Ovary (tissue), 9 donors: Measurements from ENCODE around the gene KCNAB1. TPM values are rescaled to one million over a fixed set of nuclear protein-coding genes. Genes with fewer than 3 reads are reported as not detected.
"Not testable (repeated sequence)": the region's sequence is repeated elsewhere in the genome, so short reads cannot be mapped to it uniquely, and the experiment has no call there.

Source experiments
- DNase-seq, 5 donors: peaks; one replicate each; pipeline ENCODE4 v3.0.0-alpha.2; 2019 to 2020
- H3K27ac ChIP-seq, 2 donors: fragments of 200-600 bp; one replicate each; pipeline versions ENCODE4 v1.5.1 to v1.8.0; 2019 to 2022
- H3K27me3 ChIP-seq: fragments of 200-600 bp; one replicate; pipeline ENCODE4 v1.8.0; 2022
- H3K36me3 ChIP-seq: fragments of 200-600 bp; sonication (generic); one replicate; pipeline ENCODE4 v1.5.1; 2019
- H3K4me1 ChIP-seq: one replicate; pipeline ENCODE4 v1.8.1; 2013; ENCODE audit warnings: mild to moderate bottlenecking, moderate library complexity; ENCODE audit not compliant: insufficient read depth
- H3K4me3 ChIP-seq: fragments of 200-600 bp; sonication (generic); one replicate; pipeline ENCODE4 v1.5.1; 2017
- H3K9me3 ChIP-seq, 2 donors: fragments of 200-600 bp in 1 of 2; sonication (generic) in 1 of 2; one replicate each; pipeline versions ENCODE4 v1.5.1 to v1.8.1; 2013 to 2019; ENCODE audit warnings: mild to moderate bottlenecking in 1 of 2, moderate library complexity in 1 of 2
- EP300 ChIP-seq: sonication (generic); formaldehyde crosslinking; IDR thresholded peaks from one replicate; pipeline ENCODE4 v1.6.1; 2017; ENCODE audit warnings: antibody characterized with exemption
- POLR2A ChIP-seq: fragments of 450-650 bp; IDR thresholded peaks from one replicate; pipeline ENCODE4 v1.6.1; 2017; ENCODE audit warnings: antibody characterized with exemption, mild to moderate bottlenecking, moderate library complexity
- WGBS, 3 donors: extraction: QIAGEN DNeasy Blood & Tissue Kit in 1 of 3; methylation state at CpG; one replicate each; pipeline versions ENCODE4 v1.1.5 to v1.1.7; 2013 to 2017; 5-methylcytosine and 5-hydroxymethylcytosine counted together
- intact Hi-C, 4 donors: fragments of 100-400 bp; cut with DNase I; formaldehyde crosslinking; loops; one replicate each; pipeline versions ENCODE4 v1.11.0 to v1.15.1; 2022 to 2023
- polyA plus RNA-seq, 2 donors: library from polyadenylated mRNA; stranded (reverse); fragments of 200-250 nt in 1 of 2; fragments of 350-450 nt in 1 of 2; fragmentation: Illumina TruSeq in 1 of 2; extraction: RNeasy Lipid Tissue Mini Kit (QIAGEN cat#74804) in 1 of 2; gene quantifications; one replicate each; pipeline ENCODE4 v1.2.3, GENCODE V29; 2013 to 2014
- total RNA-seq, 7 donors: library from RNA; depleted of rRNA in 2 of 7; stranded (reverse); fragments of >200 nt in 2 of 7; fragmentation: NEBNext Ultra II Directional in 3 of 7; extraction: Animal tissue kit (Norgen Biotek cat#: 25700) in 3 of 7; gene quantifications; one replicate each; pipeline versions ENCODE4 v1.1.0 to v1.2.4, GENCODE V29; 2016 to 2023
- TF ChIP-seq, protein P1 (sequence below), 3 donors: fragments of 450-650 bp in 2 of 3; fragments of 200-600 bp in 1 of 3; IDR thresholded peaks; one replicate each; pipeline versions ENCODE4 v1.5.1 to v1.8.0; 2016 to 2022; ENCODE audit warnings: antibody characterized with exemption in 3 of 3, mild to moderate bottlenecking in 1 of 3
- donor health status: DM: no; HTN: no; CAD: no; lungs with moderate emphysema.
- donor health status: DM: no; HTN: no; CAD: no.
- donor health status: Bipolar disorder and iron deficiency.
- donor health status: DM: yes; HTN: yes; CAD: no.
- donor health status: DM: no; HTN: no; CAD: no.
- donor health status: DM: yes; HTN: yes; CAD: no.

KCNAB1 gene
- total and polyA plus RNA-seq, 9 donors: 0.60 to 8.0 (median 2.4) TPM

DNA sequence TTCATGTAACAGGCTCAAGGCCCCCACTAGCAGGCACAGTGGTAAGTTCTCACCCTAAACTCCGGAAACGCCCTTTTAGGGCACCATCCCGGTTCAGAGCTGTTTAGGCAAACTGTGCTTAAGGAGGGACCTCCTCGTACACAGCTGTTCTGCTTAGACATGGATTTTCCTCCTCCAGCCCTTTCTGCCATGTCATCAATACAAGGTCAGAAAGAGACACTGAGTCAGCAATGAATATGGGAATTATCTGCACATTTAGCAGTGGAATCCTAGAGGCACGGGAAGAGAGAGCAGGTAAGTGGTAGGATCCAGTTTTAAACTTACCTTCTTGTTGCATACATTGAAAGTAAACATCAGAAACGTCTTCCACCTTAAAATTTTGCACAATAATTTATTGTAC lies 107.3 kb downstream of the KCNAB1 start:
- H3K27me3 ChIP-seq: no peaks in the 10 kb centered on the region
- 73 to 76% (median 75%) methylated on average over 6 of the region's 6 CpGs for WGBS, 3 donors
- intact Hi-C loops: no loop called here

DNA sequence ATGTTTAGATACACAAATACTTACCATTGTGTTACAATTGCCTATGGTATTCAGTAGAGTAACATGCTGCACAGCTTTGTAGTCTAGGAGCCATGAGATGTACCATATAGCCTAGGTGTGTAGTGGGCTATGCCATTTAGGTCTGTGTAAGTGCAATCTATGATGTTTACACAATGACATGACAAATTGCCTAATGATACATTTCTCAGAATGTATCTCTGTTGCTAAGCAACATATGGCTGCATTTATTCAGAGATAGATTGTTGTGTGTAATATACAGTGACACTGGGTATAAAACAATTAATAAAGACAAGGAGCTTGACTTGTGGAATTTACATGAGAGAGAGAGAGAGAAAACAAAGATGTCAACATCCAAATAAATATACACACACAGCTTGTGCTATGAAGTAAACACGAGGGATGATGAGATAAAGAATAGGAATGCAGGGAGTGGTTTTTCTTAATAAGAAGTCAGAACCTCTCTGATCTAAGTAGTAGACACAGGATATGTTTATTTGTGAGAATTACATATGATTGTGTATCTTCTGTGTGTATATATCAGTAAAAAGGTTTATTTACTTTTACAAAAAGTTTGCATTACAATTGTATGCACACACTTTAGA lies 110.0 kb downstream of the KCNAB1 start:
- Histone ChIP-seq H3K9me3 (no peaks in the 10 kb centered on the region), H3K4me1 (no peaks in the 10 kb centered on the region), H3K27me3 (no peaks in the 10 kb centered on the region), H3K27ac (no peak overlapping the region), H3K36me3 (no peaks in the 10 kb centered on the region), H3K4me3 (no peak overlapping the region)
- TF ChIP-seq POLR2A (no peak), EP300 (no peak)
- TF ChIP-seq, protein P1, sequence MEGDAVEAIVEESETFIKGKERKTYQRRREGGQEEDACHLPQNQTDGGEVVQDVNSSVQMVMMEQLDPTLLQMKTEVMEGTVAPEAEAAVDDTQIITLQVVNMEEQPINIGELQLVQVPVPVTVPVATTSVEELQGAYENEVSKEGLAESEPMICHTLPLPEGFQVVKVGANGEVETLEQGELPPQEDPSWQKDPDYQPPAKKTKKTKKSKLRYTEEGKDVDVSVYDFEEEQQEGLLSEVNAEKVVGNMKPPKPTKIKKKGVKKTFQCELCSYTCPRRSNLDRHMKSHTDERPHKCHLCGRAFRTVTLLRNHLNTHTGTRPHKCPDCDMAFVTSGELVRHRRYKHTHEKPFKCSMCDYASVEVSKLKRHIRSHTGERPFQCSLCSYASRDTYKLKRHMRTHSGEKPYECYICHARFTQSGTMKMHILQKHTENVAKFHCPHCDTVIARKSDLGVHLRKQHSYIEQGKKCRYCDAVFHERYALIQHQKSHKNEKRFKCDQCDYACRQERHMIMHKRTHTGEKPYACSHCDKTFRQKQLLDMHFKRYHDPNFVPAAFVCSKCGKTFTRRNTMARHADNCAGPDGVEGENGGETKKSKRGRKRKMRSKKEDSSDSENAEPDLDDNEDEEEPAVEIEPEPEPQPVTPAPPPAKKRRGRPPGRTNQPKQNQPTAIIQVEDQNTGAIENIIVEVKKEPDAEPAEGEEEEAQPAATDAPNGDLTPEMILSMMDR (IDR thresholded peaks at IDR 0.05): no peak
- WGBS, 3 donors: 17 to 20% (median 18%) methylated on average over 1 of the region's 1 CpG
- intact Hi-C loops: no loop called here
- DNase-seq: no peak

More for the DNA sequence above, 107.3 kb downstream of the KCNAB1 start:
- Histone ChIP-seq H3K27ac (no peak overlapping the region), H3K4me3 (no peak overlapping the region), H3K36me3 (no peaks in the 10 kb centered on the region), H3K9me3 (no peaks in the 10 kb centered on the region), H3K4me1 (no peaks in the 10 kb centered on the region)
- no peak for DNase-seq
- TF ChIP-seq, protein P1 (IDR thresholded peaks at IDR 0.05): no peak
- TF ChIP-seq EP300 (no peak), POLR2A (no peak)

DNA sequence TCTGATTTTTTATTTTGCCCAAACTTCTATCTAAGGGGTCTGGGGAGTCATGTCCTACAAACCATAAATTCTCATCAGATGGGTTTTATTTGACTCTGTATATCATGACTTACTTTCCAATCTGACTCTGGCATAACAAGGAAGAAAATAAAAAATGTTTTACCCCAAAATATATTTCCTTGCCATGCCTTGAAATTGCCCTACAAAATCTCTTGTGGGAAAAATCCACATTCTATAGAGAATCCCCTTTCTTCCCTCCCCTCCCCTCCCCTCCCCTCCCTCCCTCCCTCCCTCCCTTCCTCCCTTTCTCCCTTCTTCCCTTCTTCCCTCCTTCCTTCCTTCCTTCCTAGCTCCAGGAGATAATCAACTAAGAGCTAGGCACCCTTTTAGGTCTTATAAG lies 110.8 kb downstream of the KCNAB1 start:
- H3K27me3 ChIP-seq, DNase-seq, H3K27ac ChIP-seq, H3K4me1 ChIP-seq, H3K36me3 ChIP-seq, intact Hi-C loops, H3K9me3 ChIP-seq, H3K4me3 ChIP-seq: not testable (repeated sequence)

DNA sequence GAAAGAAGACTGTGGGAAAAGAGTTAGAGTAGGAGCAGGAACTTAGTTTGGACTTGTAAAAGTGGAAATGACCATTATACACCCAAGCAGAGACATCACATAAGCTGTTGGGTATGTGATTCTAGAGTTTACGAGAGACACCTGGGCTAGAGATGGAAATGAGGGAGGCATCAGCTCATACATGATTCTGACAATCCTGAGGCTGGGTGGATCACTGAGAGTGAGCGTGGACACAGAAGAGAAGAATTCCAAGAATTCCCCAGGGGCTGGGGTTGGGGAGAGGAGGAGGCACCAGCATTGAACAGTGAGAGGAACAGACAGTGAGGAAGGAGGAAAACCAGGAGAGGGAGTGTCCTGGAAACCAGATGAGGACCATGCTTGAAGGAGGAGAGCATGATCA lies 113.5 kb downstream of the KCNAB1 start:
- Histone ChIP-seq H3K4me3 (no peak overlapping the region), H3K27ac (no peak overlapping the region), H3K4me1 (no peaks in the 10 kb centered on the region), H3K27me3 (no peaks in the 10 kb centered on the region), H3K9me3 (no peaks in the 10 kb centered on the region), H3K36me3 (no peaks in the 10 kb centered on the region)
- WGBS, 3 donors: 74 to 84% (median 80%) methylated on average over 2 of the region's 2 CpGs
- DNase-seq: no peak
- intact Hi-C loops: no loop called here
- TF ChIP-seq, protein P1 (IDR thresholded peaks at IDR 0.05): no peak
- TF ChIP-seq EP300: no peak
- no peak for TF ChIP-seq POLR2A

DNA sequence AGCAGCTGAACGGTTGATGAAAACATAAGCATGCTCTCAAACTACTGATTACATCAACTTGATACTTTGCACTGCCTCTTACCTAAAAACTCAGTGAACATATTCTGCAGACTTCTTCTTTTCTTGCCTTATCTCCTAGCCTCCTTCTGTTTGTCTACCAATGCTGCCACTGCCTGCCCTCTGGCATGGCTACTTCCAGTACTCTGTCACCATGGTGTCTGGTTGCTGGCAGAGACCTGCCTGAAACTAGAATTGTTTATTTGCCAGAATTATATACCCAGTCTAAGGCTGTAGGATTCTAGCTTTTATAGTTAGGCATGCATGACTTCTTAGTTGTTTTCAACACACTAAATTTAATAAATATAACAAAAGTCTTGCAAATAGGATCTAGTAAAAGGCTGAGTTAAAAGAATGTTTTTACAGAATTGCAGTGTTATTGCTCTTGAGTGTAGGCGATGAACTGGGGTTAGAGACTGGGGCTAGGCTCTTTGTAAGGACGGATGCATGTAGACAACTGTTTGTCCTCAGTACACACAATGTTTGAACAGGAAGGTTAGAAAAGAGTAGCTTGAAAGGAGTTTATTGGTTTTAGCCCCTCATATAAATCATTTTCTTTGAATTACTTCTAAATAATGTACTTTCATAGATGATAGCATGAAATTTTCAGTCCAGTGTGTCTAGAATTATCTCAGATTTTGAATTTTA lies 116.3 kb downstream of the KCNAB1 start:
- TF ChIP-seq EP300: no peak
- TF ChIP-seq, protein P1 (IDR thresholded peaks at IDR 0.05): no peak
- no peak for TF ChIP-seq POLR2A
- H3K27me3 ChIP-seq: no peaks in the 10 kb centered on the region
- no peak for DNase-seq
- H3K4me1 ChIP-seq: no peaks in the 10 kb centered on the region
- WGBS, 3 donors: 70 to 82% (median 79%) methylated on average over 3 of the region's 3 CpGs
- intact Hi-C loops: no loop called here
- H3K4me3 ChIP-seq: no peak overlapping the region
- no peaks in the 10 kb centered on the region for H3K36me3 ChIP-seq
- no peaks in the 10 kb centered on the region for H3K9me3 ChIP-seq
- no peak overlapping the region for H3K27ac ChIP-seq
